Heart left ventricle (tissue), 16 donors: Measurements from ENCODE around the gene LBX2. TPM values are rescaled to one million over a fixed set of nuclear protein-coding genes. Genes with fewer than 3 reads are reported as not detected.

ENCODE experiments used
- ATAC-seq, 4 donors: fragments of 200-7000 bp; cut with Tn5 transposase; one replicate each; pipeline ENCODE4 v1.9.1; 2020 to 2022; ENCODE audit warnings: moderate library complexity in 4 of 4, mild to moderate bottlenecking in 3 of 4, moderate number of reproducible peaks in 1 of 4
- DNase-seq, 5 donors: peaks; one replicate each; pipeline ENCODE4 v3.0.0-alpha.2; 2020
- H3K27ac ChIP-seq, 12 donors: fragments of 200-600 bp; sonication (generic) in 4 of 12; one replicate each; pipeline versions ENCODE4 v1.5.0 to v1.8.0; 2016 to 2022; ENCODE audit warnings: mild to moderate bottlenecking in 2 of 12
- H3K27me3 ChIP-seq, 9 donors: fragments of 200-600 bp; sonication (generic) in 2 of 9; one replicate each; pipeline versions ENCODE4 v1.5.1 to v1.8.0; 2016 to 2022; ENCODE audit warnings: mild to moderate bottlenecking in 3 of 9
- H3K36me3 ChIP-seq, 9 donors: fragments of 200-600 bp; sonication (generic) in 2 of 9; one replicate each; pipeline versions ENCODE4 v1.5.0 to v1.8.0; 2018 to 2022; ENCODE audit warnings: mild to moderate bottlenecking in 2 of 9
- H3K4me1 ChIP-seq, 12 donors: fragments of 200-600 bp; sonication (generic) in 4 of 12; one replicate each; pipeline versions ENCODE4 v1.5.0 to v1.8.0; 2016 to 2022; ENCODE audit warnings: mild to moderate bottlenecking in 3 of 12
- H3K4me3 ChIP-seq, 12 donors: fragments of 200-600 bp; sonication (generic) in 4 of 12; one replicate each; pipeline versions ENCODE4 v1.5.0 to v1.8.0; 2017 to 2022; ENCODE audit warnings: mild to moderate bottlenecking in 9 of 12, moderate library complexity in 4 of 12
- H3K9me3 ChIP-seq, 12 donors: fragments of 200-600 bp; sonication (generic) in 4 of 12; one replicate each; pipeline versions ENCODE4 v1.5.0 to v1.8.0; 2016 to 2022; ENCODE audit warnings: mild to moderate bottlenecking in 1 of 12
- POLR2A ChIP-seq, 2 donors: fragments of 450-650 bp; IDR thresholded peaks; one replicate each; pipeline ENCODE4 v1.6.1; 2017; ENCODE audit warnings: antibody characterized with exemption in 2 of 2, mild to moderate bottlenecking in 2 of 2, moderate library complexity in 2 of 2
- WGBS, 4 donors: extraction: QIAGEN DNeasy Blood & Tissue Kit in 2 of 4; methylation state at CpG; one replicate each; pipeline versions ENCODE4 v1.1.5 to v1.1.7; 2013 to 2018; 5-methylcytosine and 5-hydroxymethylcytosine counted together
- intact Hi-C, 10 donors: fragments of 100-400 bp; cut with DNase I; formaldehyde crosslinking; loops; one replicate each; pipeline versions ENCODE4 v1.11.1 to v1.14.2; 2022
- polyA plus RNA-seq, 2 donors: library from polyadenylated mRNA; stranded (reverse); fragments of 200-250 nt; gene quantifications; one replicate each; pipeline ENCODE4 v1.2.3, GENCODE V29; 2013
- total RNA-seq, 9 donors: library from RNA; depleted of rRNA in 2 of 9; stranded (reverse); fragments of >200 nt in 2 of 9; fragmentation: NEBNext Ultra II Directional in 3 of 9; extraction: Animal tissue kit (Norgen Biotek cat#: 25700) in 3 of 9; gene quantifications; one replicate each; pipeline versions ENCODE4 v1.1.0 to v1.2.4, GENCODE V29; 2016 to 2023
- TF ChIP-seq, protein P1 (sequence below), 12 donors: fragments of 200-600 bp; sonication (generic) in 4 of 12; IDR thresholded peaks; one replicate each; pipeline versions ENCODE4 v1.5.0 to v1.8.0; 2018 to 2022; ENCODE audit warnings: antibody characterized with exemption in 12 of 12, mild to moderate bottlenecking in 5 of 12
- donor health status: ischemic (EF 13 %, LVEDD 7.1; RV severe dilation, severe dysfunction).
- donor health status: healthy with polysubstance abuse.
- donor health status: DM: no; HTN: yes; CAD: no.
- donor health status: DM: no; HTN: no; CAD: no.
- donor health status: ischemic (EF 25% LVEDD 6.9; RV normal size, moderate dysfunction).
- donor health status: ischemic (EF 25% LVEDD 5.7; RV mildly dilated, moderate dysfunction).
- donor health status: healthy.
- donor health status: DM: yes; HTN: yes; CAD: no.
- donor health status: ischemic (EF 35%, LVEDD 5.7; RV mildly dilated, moderate dysfunction).
- donor health status: nonischemic (EF 11% LVEDD 7.7; RV severe dilation, severe dysfunction).
- donor health status: DM: yes; HTN: yes; CAD: no.
- donor health status: PGD.
- donor health status: ischemic (EF 29% LVEDD 5.4; RV normal size, mild dysfunction).
- donor health status: nonischemic (EF 23%, LVEDD 6.1; RV moderate dilation, normal function).

LBX2 gene
- total and polyA plus RNA-seq, 11 donors, result 0.14 to 1.7 (median 0.67) TPM; not detected in 2

DNA sequence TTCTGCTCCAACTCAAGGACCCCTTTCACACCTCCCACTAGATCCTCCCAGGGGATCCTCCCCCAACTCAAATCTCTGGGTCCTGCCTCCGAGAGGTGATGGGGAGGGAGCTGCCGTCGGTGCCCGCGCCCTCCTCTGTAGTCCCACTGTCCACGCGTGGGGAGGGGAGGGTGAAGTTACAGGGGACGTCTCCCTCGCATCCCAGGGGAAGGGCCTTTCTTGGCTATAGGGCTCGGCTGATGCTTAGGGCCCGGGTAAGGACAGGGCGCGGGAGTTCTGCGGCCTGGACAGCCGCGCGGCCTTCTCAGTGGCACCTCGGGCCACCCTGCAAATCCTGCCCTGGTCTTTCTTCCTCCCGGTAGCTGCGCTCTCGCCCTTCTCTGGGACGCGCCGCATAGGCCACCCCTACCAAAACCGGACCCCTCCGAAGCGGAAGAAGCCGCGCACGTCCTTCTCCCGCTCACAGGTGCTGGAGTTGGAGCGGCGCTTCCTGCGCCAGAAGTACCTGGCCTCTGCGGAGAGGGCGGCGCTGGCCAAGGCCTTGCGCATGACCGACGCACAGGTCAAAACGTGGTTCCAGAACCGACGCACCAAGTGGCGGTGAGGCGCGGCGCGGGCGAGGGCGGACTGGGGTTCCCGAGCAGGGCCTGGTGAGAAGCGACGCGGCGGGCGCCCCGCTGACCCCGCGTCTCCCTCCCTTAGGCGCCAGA, 16.0 kb upstream of the LBX2 start:
- ATAC-seq, result peak in 1 of 4 donors; percentile 5
- Histone ChIP-seq H3K36me3 (no peaks in the 10 kb centered on the region), H3K9me3 (no peaks in the 10 kb centered on the region), H3K4me3 (peak overlapping the region; percentile 18 to 58 (median 39)), H3K27ac (no peak overlapping the region), H3K27me3 (peaks cover 61 to 100% (median 99%) of the 10 kb centered on the region in 9 donors), H3K4me1 (peaks cover 0 to 38% (median 22%) of the 10 kb centered on the region in 12 donors)
- no peak for DNase-seq
- TF ChIP-seq POLR2A (IDR thresholded peaks at IDR 0.05), result no peak
- TF ChIP-seq, protein P1, sequence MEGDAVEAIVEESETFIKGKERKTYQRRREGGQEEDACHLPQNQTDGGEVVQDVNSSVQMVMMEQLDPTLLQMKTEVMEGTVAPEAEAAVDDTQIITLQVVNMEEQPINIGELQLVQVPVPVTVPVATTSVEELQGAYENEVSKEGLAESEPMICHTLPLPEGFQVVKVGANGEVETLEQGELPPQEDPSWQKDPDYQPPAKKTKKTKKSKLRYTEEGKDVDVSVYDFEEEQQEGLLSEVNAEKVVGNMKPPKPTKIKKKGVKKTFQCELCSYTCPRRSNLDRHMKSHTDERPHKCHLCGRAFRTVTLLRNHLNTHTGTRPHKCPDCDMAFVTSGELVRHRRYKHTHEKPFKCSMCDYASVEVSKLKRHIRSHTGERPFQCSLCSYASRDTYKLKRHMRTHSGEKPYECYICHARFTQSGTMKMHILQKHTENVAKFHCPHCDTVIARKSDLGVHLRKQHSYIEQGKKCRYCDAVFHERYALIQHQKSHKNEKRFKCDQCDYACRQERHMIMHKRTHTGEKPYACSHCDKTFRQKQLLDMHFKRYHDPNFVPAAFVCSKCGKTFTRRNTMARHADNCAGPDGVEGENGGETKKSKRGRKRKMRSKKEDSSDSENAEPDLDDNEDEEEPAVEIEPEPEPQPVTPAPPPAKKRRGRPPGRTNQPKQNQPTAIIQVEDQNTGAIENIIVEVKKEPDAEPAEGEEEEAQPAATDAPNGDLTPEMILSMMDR (IDR thresholded peaks at IDR 0.05), result no peak
- 4 to 12% (median 8%) methylated on average over 11 to 60 of the region's 60 CpGs for WGBS, 4 donors
- intact Hi-C loops, result no loop called here

DNA sequence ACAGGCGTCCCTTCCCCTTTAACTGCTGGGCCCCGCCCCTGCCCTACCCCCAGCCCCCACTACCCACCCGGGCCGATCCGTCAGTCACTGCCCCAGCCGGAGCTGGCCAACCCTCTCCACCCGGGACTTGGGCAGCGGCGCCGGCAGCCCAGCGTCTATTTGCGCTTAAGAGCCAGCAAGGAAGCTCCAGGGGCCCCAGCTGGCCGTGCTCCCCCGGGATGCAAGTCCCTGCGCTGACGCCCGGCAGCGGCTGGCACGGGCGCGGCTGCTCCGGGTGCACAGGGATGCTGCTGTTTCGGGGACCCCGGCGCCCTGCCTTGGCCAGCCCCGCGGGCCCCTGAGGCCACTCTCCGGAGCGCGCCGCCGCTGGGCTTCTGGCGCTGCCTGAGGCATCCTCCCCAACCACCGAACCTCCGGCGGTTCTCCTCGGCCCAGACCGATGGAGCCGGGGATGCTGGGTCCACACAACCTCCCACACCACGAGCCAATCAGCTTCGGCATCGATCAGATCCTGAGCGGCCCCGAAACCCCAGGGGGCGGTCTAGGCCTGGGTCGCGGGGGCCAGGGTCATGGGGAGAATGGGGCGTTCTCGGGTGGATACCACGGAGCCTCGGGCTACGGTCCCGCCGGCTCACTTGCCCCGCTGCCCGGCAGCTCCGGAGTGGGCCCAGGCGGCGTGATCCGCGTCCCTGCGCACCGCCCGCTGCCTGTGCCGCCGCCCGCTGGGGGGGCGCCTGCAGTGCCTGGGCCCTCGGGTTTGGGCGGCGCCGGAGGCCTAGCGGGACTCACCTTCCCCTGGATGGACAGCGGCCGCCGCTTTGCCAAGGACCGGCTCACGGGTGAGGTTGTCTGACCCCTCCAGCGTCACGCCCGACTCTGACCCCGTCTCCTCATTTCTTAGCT, 15.2 kb upstream of the LBX2 start, which contains the start of gene TLX2:
TSS of gene TLX2 (plus strand) at position 83 of the 903 bp plus-strand sequence. CDS start at position 440, 357 bp downstream.
- 2 to 5% (median 4%) methylated on average over 33 to 82 of the region's 82 CpGs for WGBS, 4 donors
- H3K36me3 ChIP-seq, result no peaks in the 10 kb centered on the region
- H3K27me3 ChIP-seq, result peaks cover 61 to 100% (median 94%) of the 10 kb centered on the region in 9 donors
- TF ChIP-seq POLR2A (IDR thresholded peaks at IDR 0.05), result no peak
- TF ChIP-seq, protein P1 (IDR thresholded peaks at IDR 0.05), result no peak
- intact Hi-C loops, result no loop called here
- ATAC-seq (peak in 1 of 4 donors; percentile 18), DNase-seq (peak in 1 of 5 donors; percentile 25)
- peaks cover 0 to 38% (median 22%) of the 10 kb centered on the region in 12 donors for H3K4me1 ChIP-seq
- H3K9me3 ChIP-seq, result no peaks in the 10 kb centered on the region
- H3K27ac ChIP-seq, result no peak within 1 kb of the TSS
- peak within 1 kb of the TSS in 3 of 12 donors; percentile 4 to 39 (median 16) for H3K4me3 ChIP-seq

DNA sequence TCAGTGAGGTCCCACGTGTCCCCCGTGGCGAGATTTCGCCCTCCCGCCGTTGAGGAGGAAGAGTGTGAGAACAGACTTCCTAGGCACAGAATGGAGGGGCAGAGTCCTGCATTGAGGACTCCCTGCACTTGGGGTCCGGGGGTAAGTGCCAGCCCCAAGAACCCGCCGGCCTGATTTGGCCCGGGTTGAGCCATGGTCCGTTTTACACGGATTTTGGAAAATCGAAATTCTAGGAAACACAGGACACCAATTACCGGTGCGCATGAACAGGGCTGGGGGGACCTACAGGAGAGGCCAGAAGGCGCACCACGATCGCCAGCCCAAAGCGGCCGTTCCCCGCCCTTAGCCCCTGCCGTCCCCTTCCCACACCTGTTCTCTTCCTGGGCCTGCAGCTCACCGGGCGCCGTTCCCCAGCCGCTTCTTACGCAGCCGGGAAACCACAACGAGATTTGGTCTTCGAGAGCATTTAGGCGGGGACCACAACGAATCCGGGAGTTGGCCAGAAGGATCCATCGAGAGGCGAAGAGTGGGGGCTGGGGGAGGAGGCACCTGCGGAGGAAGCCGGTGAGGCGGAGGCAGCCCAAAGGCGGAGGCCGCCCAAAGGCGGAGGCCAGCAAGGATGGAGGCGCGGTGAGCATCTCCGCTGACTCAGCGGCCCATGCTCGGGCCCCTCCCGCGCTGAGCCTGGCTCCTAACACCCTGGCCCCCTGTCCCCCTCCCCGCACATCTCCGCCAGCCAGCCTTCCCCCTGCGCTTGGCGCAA, 14.4 kb upstream of the LBX2 start:
- H3K27me3 ChIP-seq, result peaks cover 60 to 97% (median 86%) of the 10 kb centered on the region in 9 donors
- TF ChIP-seq, protein P1 (IDR thresholded peaks at IDR 0.05), result no peak
- no peak for TF ChIP-seq POLR2A (IDR thresholded peaks at IDR 0.05)
- 4 to 7% (median 6%) methylated on average over 41 to 52 of the region's 52 CpGs for WGBS, 4 donors
- peak overlapping the region in 3 of 12 donors; percentile 4 to 39 (median 16) for H3K4me3 ChIP-seq
- no peak overlapping the region for H3K27ac ChIP-seq
- ATAC-seq, result no peak
- no peaks in the 10 kb centered on the region for H3K36me3 ChIP-seq
- DNase-seq, result peak in 1 of 5 donors; percentile 5
- no peaks in the 10 kb centered on the region for H3K9me3 ChIP-seq
- intact Hi-C loops, result no loop called here
- H3K4me1 ChIP-seq, result peaks cover 0 to 38% (median 22%) of the 10 kb centered on the region in 12 donors
